T-helper 2 cell treated with Interferon-gamma antibody and Interleukin-4, amounts not matched to agents 100 ng/mL and 5 ng/mL, for 36 hours (primary cell): ENCODE measurements around the gene RTF1. TPM values are rescaled to one million over a fixed set of nuclear protein-coding genes. Genes with fewer than 3 reads are reported as not detected.
"Not testable (repeated sequence)": the region's sequence is repeated elsewhere in the genome, so short reads cannot be mapped to it uniquely, and the experiment has no call there.

Source experiments
- intact Hi-C: fragments of 100-400 bp; cut with micrococcal nuclease; formaldehyde crosslinking; loops from one replicate; pipeline ENCODE4 v1.15.1; 2023
- total RNA-seq: library from RNA; stranded (reverse); gene quantifications from 2 replicates; pipeline ENCODE4 v1.2.3, GENCODE V29; 2022

The RTF1 gene
- total RNA-seq, result 37.2 and 41.1 TPM in 2 replicates

DNA sequence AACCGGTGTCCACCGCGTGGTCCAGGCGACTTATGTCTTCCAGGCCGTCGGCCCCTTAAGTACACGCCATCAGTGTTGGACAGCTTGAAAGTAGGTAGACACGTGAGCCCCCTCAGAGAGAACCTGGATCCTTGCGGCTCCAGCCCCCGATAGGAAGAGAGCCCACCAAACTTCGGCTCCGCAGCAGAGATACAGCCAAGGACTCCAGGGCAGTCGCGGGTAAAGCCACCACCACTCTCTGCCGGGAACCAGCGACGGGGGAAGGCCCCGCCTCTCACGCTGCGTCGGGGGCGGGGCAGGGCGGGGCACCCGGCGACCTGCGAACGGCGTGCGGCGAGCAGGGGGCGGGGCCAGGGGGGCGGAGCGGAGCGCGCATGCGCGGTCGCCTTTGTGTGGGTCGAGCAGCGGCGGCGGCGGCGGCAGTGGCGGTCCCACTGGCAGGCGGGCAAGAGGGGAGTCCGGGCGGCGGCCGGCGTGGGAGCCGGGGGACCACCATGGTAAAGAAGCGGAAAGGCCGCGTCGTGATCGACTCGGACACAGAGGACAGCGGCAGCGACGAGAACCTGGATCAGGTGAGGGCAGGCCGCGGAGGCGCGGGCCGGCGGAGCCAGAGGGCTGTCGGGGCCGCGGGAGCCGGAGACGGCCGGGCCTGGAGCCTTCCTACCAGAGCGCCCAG is at the start of gene RTF1:
RTF1 (plus strand) TSS at position 354 of the 676 bp plus-strand sequence; CDS start at position 375, 21 bp downstream.
- intact Hi-C loops, result loop anchor here (1.0 to 5.0 kb wide), 2 partner anchors 15 to 465 kb away; partner anchors contain the start of genes CHAC1 and NDUFAF1

DNA sequence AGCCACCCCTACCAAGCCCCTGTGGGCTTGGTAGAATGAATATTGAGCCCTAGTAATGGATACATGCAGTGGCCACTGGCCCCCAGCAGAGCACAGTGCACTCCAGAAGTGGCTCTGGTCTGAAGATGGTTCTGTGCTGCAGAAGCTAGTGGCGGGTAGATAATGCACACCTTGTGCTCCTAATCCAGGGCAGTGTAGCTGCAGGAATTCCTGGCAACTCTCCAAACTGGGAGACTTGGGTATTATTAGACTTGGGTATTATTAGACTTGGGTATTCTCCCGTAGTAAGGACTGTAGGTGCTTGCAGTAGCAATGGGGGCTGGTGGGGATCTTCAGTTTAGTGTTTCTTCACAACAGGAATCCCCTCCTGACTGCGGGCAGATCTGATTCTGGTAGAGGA is 49.5 kb upstream of the RTF1 start:
- intact Hi-C loops, result no loop called here

DNA sequence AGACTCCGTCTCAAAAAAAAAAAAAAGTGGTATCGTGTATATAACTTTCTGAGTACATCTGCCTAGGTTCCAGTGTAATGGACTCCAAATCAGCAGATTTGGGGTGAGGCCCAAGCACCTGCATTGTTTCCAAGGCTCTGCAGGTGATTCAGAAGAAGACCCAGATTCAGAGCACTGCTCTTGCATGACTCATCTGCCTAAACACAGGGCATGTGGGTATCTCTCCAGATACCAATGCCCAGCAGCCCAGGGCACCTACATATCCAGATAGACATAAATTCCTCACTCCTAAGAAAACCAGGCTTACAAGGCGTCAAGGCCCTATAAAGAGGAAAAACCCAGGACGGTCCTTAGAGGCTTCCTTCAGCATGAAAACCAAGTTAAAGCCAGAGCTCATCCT is 38.9 kb upstream of the RTF1 start:
- intact Hi-C loops, result no loop called here

DNA sequence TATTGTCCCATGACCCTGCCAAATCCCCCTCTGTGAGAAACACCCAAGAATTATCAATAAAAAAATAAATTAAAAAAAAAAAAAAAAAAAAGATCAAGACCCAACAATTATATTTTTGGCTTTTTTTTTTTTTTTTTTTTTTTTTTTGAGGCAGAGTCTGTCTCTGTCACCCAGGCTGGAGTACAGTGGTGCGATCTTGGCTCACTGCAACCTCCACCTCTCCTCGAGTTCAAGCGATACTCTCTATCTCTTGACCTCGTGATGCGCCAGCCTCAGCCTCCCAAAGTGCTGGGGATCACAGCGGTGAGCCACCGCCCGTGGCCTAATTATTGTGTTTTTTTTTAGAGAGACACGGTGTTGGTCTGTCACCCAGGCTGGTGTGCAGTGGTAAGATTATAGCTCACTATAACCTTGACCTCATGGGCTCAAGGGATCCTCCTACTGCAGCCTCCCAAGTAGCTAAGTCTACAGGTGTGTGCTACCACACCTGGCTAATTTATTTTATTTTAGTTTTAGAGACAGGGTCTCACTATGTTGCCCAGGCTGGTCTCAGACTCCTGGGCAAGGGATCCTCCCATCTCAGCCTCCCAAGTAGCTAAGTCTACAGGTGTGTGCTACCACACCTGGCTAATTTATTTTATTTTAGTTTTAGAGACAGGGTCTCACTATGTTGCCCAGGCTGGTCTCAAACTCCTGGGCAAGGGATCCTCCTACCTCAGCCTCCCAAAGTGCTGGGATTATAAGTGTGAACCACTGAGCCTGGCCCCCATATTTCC is 32.7 kb upstream of the RTF1 start:
- intact Hi-C loops, result not testable (repeated sequence)

DNA sequence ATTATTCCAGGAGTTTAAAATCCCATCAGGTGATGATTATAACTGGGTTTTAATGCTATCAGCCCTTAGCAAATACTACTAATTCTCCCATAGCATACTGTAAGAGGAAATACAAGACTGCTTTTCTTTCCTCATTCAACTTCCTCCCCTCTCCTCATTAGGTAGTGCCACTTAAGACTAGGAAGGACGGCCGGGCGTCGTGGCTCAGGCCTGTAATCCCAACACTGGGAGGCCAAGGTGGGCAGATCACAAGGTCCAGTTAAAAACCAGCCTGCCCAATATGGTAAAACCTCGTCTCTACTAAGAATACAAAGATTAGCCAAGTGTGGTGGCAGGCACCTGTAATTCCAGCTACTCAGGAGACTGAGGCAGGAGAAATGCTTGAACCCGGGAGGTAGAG is 29.2 kb upstream of the RTF1 start:
- intact Hi-C loops, result no loop called here

DNA sequence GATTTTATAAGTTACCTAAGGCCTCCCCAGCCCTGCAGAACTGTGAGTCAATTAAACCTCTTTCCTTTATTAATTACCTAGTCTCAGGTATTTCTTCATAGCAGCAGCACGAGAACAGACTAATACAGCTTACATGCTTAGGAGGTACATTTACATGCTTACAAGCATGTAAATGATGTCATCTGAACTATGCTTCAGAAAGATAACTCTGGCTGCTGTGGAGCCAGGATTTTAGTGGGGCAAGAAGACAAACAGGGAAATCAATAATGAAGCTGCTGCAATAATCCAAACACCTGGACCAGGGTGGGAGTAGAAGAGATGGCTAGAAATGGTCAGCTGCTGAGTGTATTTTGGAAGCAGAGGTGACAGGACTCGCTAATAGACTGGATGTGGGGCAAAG is 24.2 kb upstream of the RTF1 start:
- intact Hi-C loops, result no loop called here

DNA sequence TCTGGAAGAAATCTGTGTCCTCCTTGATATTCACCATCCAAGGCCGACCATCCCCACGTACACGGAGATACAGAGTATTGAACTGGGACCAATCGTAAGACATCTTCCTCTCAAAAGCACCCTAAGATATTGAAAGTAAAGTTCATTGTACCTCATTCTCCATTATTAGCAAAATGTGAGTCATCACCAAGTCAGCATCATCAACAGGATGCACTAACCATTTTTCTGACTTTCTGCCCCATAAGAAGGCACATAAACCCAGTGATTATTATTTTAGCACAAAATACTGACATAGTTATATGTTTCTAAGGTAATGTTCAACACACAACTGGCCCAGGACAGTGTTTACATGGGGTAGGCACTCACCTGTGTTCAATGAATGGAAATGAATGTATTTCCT is 22.0 kb upstream of the RTF1 start:
- intact Hi-C loops, result no loop called here

DNA sequence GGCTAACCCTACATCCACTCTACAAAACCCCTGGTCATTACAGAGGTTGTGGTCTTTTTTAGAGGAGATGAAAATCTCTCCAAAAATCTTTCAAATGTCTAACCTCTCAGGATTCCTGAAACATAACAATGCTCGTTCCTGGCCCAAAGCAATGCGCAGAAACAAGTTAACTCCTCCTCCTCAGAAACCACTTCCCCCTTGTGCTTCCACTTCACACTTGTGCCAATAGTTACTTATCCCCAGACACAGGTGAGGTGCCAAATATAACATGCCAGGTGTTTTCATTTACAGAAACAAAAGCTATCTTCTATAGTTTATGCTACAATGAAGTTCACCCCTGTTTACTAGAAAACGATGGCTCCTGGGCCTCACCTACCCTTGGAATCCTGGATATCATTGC is 20.8 kb upstream of the RTF1 start:
- intact Hi-C loops, result no loop called here

DNA sequence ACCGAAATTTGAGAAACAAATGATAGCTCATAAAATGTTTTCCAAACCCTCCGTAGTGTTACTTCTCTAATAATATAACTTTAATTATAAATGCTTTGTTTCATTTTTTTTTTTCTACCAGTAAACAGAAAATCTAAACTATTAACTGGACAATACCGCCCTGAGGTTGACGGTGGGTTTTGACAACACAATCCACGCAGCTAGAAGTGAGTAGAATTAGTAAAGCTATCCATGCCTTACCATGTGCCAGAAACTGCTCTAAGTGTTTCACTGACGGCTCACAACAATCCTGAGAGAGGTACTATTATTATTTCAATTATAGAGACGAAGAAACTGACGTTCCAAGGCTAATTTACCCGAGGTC is 15.0 kb upstream of the RTF1 start:
- intact Hi-C loops, result loop anchor here (1.0 to 10.0 kb wide), 3 partner anchors 14 to 449 kb away; partner anchors contain the start of genes CHAC1, NUSAP1 and OIP5

DNA sequence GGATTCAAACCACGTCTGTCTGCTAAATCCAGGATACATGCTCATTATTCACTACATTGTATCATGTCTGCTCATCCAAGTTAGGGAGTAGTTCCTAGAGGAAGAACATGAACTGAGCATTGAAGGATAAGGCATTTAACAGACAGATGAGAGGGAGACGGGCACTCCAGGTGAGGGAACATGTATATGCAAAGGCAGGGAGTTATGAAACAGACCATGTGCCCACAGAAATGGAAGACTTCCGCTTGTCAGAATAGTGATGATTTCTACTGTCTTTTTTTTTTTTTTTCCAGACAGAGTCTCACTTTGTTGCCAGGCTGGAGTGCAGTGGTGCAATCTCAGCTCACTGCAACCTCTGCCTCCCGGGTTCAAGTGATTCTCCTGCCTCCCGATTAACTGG is 9.6 kb upstream of the RTF1 start:
- intact Hi-C loops, result loop anchor here (10.0 kb wide), 1 partner anchor 73 kb away; the partner anchor contains the start of genes NUSAP1 and OIP5

DNA sequence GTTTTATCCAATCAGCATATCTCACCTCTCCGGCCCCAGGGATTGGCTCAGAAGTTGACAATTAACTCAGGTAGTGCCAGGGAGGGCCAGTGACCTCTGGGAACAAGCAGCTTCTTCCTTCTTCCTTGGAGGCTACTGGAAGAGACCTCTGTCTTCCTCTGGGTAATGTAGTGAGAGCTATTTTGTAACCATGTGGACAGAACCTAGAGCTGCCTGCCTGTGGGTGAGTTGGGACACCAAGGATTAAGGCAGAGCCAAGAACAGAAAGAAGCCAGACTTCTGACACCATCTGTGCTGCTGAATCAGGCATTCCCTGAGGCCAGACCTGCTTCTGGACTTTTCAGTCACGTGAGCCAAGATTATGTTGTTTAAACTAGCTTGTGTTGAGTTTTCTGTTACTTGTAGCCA is 8.7 kb upstream of the RTF1 start:
- intact Hi-C loops, result loop anchor here (10.0 kb wide), 1 partner anchor 73 kb away; the partner anchor contains the start of genes NUSAP1 and OIP5

DNA sequence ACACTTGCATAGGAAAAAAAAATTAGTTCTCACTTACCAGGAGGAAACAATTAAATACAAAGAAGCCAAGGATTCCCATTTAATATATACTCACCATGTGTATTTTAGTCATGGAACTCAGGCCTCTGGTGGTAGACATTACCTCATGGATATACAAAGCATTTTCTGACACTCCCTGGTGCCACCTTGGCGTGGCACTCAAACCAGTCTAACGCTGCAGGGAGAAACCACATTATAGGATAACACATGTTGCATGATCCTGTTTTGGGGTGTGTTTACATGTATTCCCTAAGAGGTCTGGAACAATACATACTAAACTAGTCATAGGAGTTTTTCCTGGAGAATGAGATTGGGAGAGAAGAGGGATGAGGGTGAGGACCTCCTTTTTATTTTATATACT is 5.9 kb upstream of the RTF1 start:
- intact Hi-C loops, result no loop called here

DNA sequence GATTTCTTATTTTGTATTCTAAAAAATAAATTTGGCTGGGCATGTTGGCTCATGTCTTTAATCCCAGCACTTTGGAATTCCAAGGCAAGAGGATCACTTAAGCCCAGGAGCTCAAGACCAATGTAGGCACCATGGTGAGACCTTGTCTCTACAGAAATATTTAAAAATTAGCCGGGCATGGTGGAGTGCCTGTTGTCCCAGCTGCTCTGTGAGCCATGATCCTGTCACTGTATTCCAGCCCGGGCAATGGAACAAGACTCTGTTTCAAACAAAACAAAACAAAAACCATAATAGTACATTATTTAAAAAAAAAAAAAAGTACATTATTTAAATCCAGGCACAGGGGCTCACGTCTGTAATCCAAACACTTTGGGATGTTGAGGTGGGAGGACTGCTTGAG is 5.5 kb upstream of the RTF1 start:
- intact Hi-C loops, result no loop called here

DNA sequence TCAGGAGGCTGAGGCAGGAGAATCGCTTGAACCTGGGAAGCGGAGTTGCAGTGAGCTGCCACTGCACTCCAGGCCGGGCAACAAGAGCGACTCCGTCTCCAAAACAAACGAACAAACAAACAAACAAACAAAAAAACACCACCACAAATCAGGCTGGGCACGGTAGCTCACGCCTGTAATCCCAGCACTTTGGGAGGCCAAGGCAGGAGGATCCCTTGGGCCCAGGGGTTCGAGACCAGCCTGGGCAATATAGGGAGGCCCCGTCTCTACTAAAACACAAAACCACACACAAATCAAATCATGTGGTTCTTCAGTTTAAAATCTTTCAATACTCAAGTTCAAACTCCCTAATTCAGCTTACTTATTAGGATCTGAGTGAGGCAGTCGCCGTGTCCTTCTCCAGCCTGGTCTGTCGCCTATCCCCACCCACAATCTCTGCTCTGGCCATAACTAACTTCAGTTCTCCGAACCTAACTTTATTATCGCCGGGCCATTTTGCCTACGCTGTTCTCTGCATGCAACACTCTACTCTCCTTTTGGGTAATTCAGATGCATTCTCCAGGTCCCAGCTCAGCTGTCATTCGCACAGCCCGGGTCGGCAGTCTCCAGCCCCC is 660 bp upstream of the RTF1 start:
- intact Hi-C loops, result loop anchor here (1.0 to 5.0 kb wide), 2 partner anchors 14 to 464 kb away; partner anchors contain the start of genes CHAC1 and NDUFAF1

DNA sequence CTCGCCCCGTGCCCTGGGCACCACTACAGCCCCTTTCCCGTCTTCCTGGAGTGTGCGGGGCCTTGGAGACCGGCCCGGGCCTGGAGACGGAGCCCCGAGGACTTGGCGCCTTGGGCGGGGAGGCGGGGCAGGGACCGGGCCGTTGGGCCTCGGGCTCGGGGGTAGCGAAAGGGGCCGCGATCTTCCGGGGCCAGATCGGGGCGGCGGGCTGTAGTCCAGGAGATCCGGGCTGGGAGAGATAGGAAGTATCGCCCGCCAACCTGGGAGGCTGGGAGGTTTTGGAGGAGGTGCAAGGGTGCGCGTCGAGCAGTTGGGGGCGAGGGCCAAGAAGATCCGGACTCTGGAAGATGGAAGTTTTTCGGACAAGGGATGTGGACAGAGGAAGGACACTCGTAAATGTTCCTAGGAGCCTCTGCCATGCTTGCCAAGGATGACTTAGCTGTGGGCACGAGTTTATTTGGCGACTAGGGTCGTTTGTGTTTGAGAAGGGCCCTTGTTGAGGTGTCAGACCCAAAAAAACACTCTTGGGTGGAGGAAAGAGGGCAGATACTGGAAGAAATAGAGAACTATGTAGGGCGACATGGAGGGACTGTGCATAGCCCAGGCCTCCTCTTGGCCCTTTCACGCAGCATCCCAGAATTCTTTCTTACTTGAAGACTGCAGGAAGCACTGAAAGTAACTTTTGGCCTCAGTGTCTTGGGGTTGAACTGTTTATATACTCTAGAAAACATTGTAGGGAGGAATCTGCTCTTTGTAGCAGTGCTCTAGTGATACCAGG is 712 bp downstream of the RTF1 start:
- intact Hi-C loops, result loop anchor here (5.0 kb wide), 1 partner anchor 465 kb away; the partner anchor contains the start of gene CHAC1

DNA sequence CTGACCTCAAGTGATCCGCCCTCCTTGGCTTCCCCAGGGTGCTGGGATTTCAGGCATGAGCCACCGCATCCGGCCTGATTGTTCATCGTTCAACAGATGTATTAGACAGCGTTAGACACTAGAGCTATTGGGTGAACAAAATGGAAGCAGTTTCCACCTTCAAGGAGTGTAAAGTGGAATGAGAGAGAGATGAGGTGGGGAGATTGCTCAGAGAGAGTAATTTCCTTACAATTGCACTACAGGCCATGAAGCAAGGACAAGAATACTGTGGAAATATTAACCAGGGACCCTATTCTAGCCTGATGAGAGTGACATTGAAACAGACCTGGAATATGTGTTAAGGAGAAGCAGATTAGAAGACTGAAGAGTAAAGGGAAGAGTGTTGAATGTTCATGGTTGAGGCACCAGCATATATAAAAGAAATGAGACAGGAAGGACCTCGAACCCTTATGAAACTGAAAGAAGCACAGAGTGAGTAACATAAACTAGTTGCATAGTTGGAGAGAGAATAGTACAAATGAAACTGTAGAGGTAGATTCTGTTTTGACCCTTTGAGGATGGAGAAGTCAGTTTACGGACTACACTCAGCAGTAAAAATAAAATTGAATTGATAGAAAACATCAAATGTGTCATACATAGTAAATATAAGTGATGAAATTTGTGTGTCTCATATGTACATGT is 7.2 kb downstream of the RTF1 start:
- intact Hi-C loops, result no loop called here

DNA sequence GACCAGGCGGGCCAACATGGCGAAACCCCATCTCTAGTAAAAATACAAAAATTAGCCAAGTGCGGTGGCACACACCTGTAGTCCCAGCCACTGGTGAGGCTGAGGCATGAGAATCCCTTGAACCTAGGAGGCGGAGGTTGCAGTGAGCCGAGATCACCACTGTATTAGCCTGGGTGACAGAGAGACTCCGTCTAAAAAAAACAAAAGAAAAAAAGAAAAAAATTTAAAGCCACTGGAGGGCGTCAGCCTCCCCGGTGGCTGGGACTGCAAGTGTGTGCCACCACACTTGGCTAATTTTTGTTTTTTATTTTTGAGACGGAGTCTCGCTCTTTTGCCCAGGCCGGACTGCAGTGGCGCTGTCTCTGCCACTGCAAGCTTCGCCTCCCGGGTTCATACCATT is 7.9 kb downstream of the RTF1 start:
- intact Hi-C loops, result no loop called here

DNA sequence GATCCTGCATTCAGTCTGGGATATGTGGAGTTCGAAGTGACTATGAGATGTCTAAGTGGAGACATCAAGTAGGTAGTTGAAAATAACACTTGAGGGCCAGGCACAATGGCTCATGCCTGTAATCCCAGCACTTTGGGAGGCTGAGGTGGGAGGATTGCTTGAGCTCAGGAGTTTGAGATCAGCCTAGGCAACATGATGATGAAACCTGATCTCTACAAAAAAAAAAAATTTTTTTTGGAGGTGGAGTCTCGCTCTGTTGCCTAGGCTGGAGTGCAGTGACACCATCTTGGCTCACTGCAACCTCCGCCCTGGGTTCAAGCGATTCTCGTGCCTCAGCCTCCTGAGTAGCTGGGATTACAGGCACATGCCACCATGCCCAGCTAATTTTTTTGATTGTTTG is 9.0 kb downstream of the RTF1 start:
- intact Hi-C loops, result not testable (repeated sequence)

DNA sequence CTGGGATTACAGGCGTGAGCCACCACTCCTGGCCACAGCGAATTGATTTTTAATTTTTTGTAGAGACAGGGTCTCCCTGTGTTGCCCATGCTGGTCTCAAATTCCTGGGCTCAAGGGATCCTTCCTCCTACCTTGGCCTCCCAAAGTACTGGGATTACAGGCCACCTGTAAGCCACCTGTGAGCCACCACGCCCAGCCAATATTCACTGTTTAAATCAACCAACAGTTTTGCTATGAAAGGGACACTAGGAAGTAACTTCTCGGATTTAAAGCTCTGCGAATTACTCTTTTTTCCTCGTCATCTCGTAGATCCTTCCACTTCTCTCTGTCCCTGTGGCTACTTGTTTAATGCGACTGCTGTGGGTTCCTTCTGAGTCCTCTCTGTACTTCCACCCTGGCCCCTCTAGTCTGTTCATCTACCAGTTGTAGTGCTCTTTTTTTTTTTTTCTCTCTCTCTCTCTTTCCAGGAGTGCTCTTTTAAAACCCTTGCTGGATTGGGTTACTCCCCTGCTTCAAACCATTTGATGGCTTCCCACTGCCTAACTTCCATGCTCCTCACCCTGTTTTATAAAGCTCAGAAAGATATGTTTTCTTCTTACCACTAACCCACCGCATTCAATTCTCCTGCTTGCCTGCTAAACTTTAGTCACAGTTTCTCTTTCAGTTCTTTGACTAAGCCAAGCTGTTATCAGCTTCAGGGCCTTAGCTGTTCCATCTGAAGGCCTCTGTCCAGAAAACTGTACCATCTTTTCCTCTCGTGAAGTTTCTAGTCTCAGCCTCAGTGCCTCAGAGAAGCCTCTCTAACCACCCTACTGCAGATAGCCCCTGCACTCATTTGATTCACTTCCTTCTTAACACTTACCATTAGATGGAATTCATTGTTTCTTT is 12.4 kb downstream of the RTF1 start:
- intact Hi-C loops, result no loop called here
